Activated T-cell treated with anti-CD3 and anti-CD28 coated beads for 48 hours (primary cell): ENCODE results near the gene ADAMTS13.

Source experiments
- DNase-seq: peaks from one replicate; pipeline ENCODE4 v3.0.0-alpha.2; 2020; ENCODE audit warnings: low read depth

ADAMTS13 gene

GRCh38 chr9:133490865-133491655 is 68.9 kb downstream of the ADAMTS13 start:
- no peak for DNase-seq

GRCh38 chr9:133491656-133491925 is 69.4 kb downstream of the ADAMTS13 start:
- no peak for DNase-seq

- DNase-seq: no peak
These were observed 70.2 kb downstream of the ADAMTS13 start for GRCh38 chr9:133492061-133493021.

GRCh38 chr9:133493428-133493827 is 71.3 kb downstream of the ADAMTS13 start:
- no peak for DNase-seq

GRCh38 chr9:133493845-133494540 is 71.8 kb downstream of the ADAMTS13 start:
- DNase-seq: no peak

GRCh38 chr9:133494636-133495326 is 72.6 kb downstream of the ADAMTS13 start:
- no peak for DNase-seq

GRCh38 chr9:133495327-133496293 is 73.4 kb downstream of the ADAMTS13 start:
- no peak for DNase-seq

GRCh38 chr9:133496861-133497842 is 75.0 kb downstream of the ADAMTS13 start:
- no peak for DNase-seq

GRCh38 chr9:133499132-133499891 is 77.1 kb downstream of the ADAMTS13 start:
- DNase-seq: no peak

- DNase-seq: no peak
These were observed 77.7 kb downstream of the ADAMTS13 start for GRCh38 chr9:133499892-133500270.

GRCh38 chr9:133502112-133502511 is 79.9 kb downstream of the ADAMTS13 start:
- no peak for DNase-seq

- DNase-seq: no peak
These were observed 83.1 kb downstream of the ADAMTS13 start for GRCh38 chr9:133505186-133505830.

- DNase-seq: no peak
These were observed 83.9 kb downstream of the ADAMTS13 start for GRCh38 chr9:133505901-133506652.

- no peak for DNase-seq
These were observed 84.5 kb downstream of the ADAMTS13 start for GRCh38 chr9:133506653-133507038.

- no peak for DNase-seq
These were observed 85.2 kb downstream of the ADAMTS13 start for GRCh38 chr9:133507246-133507965.

GRCh38 chr9:133508046-133508445 is 85.9 kb downstream of the ADAMTS13 start:
- no peak for DNase-seq
